Mucosa of stomach (tissue), 1 donor: ENCODE results near the gene TMEM17.

Experiments
- H3K27me3 ChIP-seq: one replicate; pipeline ENCODE4 v1.7.0; 2013; ENCODE audit warnings: mild to moderate bottlenecking, low read length; ENCODE audit not compliant: control insufficient read depth, insufficient read depth
- H3K36me3 ChIP-seq: one replicate; pipeline ENCODE4 v1.7.0; 2013; ENCODE audit warnings: low read length; ENCODE audit not compliant: control insufficient read depth, insufficient read depth
- H3K4me1 ChIP-seq: one replicate; pipeline ENCODE4 v1.7.0; 2013; ENCODE audit warnings: mild to moderate bottlenecking, low read length; ENCODE audit not compliant: control insufficient read depth, insufficient read depth
- H3K4me3 ChIP-seq: one replicate; pipeline ENCODE4 v1.7.0; 2013; ENCODE audit warnings: low read length
- H3K9ac ChIP-seq: one replicate; pipeline ENCODE4 v1.7.0; 2013; ENCODE audit warnings: mild to moderate bottlenecking, low read length, moderate library complexity
- H3K9me3 ChIP-seq: one replicate; pipeline ENCODE4 v1.7.0; 2013; ENCODE audit warnings: mild to moderate bottlenecking, low read length, moderate library complexity; ENCODE audit not compliant: control insufficient read depth
- donor health status: Pancreatic carcinoma.

Gene TMEM17

GRCh38 chr2:62467100-62467474 lies 38.9 kb downstream of the TMEM17 start:
- Histone ChIP-seq H3K4me1 (no peaks in the 10 kb centered on the region), H3K36me3 (no peaks in the 10 kb centered on the region), H3K27me3 (no peaks in the 10 kb centered on the region), H3K9me3 (no peaks in the 10 kb centered on the region), H3K4me3 (no peak overlapping the region), H3K9ac (no peak overlapping the region)

GRCh38 chr2:62466503-62466854 lies 39.5 kb downstream of the TMEM17 start:
- no peaks in the 10 kb centered on the region for H3K27me3 ChIP-seq
- H3K9me3 ChIP-seq = no peaks in the 10 kb centered on the region
- no peak overlapping the region for H3K4me3 ChIP-seq
- no peaks in the 10 kb centered on the region for H3K36me3 ChIP-seq
- H3K4me1 ChIP-seq = no peaks in the 10 kb centered on the region
- H3K9ac ChIP-seq = no peak overlapping the region

- no peaks in the 10 kb centered on the region for H3K36me3 ChIP-seq
- H3K9me3 ChIP-seq = no peaks in the 10 kb centered on the region
- no peaks in the 10 kb centered on the region for H3K4me1 ChIP-seq
- H3K27me3 ChIP-seq = no peaks in the 10 kb centered on the region
- H3K4me3 ChIP-seq = no peak overlapping the region
- H3K9ac ChIP-seq = no peak overlapping the region
These were observed 40.1 kb downstream of the TMEM17 start for GRCh38 chr2:62465741-62466502.

GRCh38 chr2:62465039-62465740 lies 40.8 kb downstream of the TMEM17 start:
- Histone ChIP-seq H3K36me3 (no peaks in the 10 kb centered on the region), H3K4me3 (no peak overlapping the region), H3K27me3 (no peaks in the 10 kb centered on the region), H3K4me1 (no peaks in the 10 kb centered on the region), H3K9me3 (no peaks in the 10 kb centered on the region), H3K9ac (no peak overlapping the region)

- H3K9me3 ChIP-seq = no peaks in the 10 kb centered on the region
- no peaks in the 10 kb centered on the region for H3K4me1 ChIP-seq
- H3K36me3 ChIP-seq = no peaks in the 10 kb centered on the region
- H3K4me3 ChIP-seq = no peak overlapping the region
- no peaks in the 10 kb centered on the region for H3K27me3 ChIP-seq
- H3K9ac ChIP-seq = no peak overlapping the region
These were observed 41.6 kb downstream of the TMEM17 start for GRCh38 chr2:62464221-62465007.

- Histone ChIP-seq H3K9me3 (no peaks in the 10 kb centered on the region), H3K4me1 (peaks cover 6% of the 10 kb centered on the region), H3K4me3 (no peak overlapping the region), H3K9ac (no peak overlapping the region), H3K27me3 (no peaks in the 10 kb centered on the region), H3K36me3 (no peaks in the 10 kb centered on the region)
These were observed 43.8 kb downstream of the TMEM17 start for GRCh38 chr2:62462211-62462610.

- H3K9ac ChIP-seq = no peak overlapping the region
- H3K9me3 ChIP-seq = no peaks in the 10 kb centered on the region
- H3K4me3 ChIP-seq = no peak overlapping the region
- no peaks in the 10 kb centered on the region for H3K27me3 ChIP-seq
- H3K4me1 ChIP-seq = peaks cover 7% of the 10 kb centered on the region
- H3K36me3 ChIP-seq = no peaks in the 10 kb centered on the region
These were observed 44.3 kb downstream of the TMEM17 start for GRCh38 chr2:62461707-62462106.

- Histone ChIP-seq H3K9ac (no peak overlapping the region), H3K36me3 (no peaks in the 10 kb centered on the region), H3K4me3 (no peak overlapping the region), H3K9me3 (no peaks in the 10 kb centered on the region), H3K4me1 (peaks cover 7% of the 10 kb centered on the region), H3K27me3 (peaks cover 5% of the 10 kb centered on the region)
These were observed 44.9 kb downstream of the TMEM17 start for GRCh38 chr2:62461017-62461553.

GRCh38 chr2:62460175-62460574 lies 45.8 kb downstream of the TMEM17 start:
- peaks cover 7% of the 10 kb centered on the region for H3K4me1 ChIP-seq
- peaks cover 7% of the 10 kb centered on the region for H3K27me3 ChIP-seq
- H3K9me3 ChIP-seq = no peaks in the 10 kb centered on the region
- H3K9ac ChIP-seq = no peak overlapping the region
- no peaks in the 10 kb centered on the region for H3K36me3 ChIP-seq
- no peak overlapping the region for H3K4me3 ChIP-seq

GRCh38 chr2:62459672-62460071 lies 46.3 kb downstream of the TMEM17 start:
- Histone ChIP-seq H3K4me1 (peaks cover 7% of the 10 kb centered on the region), H3K9me3 (no peaks in the 10 kb centered on the region), H3K9ac (no peak overlapping the region), H3K27me3 (peaks cover 7% of the 10 kb centered on the region), H3K36me3 (no peaks in the 10 kb centered on the region), H3K4me3 (no peak overlapping the region)

GRCh38 chr2:62459106-62459505 lies 46.9 kb downstream of the TMEM17 start:
- Histone ChIP-seq H3K9ac (no peak overlapping the region), H3K4me3 (no peak overlapping the region), H3K27me3 (peaks cover 7% of the 10 kb centered on the region), H3K4me1 (peaks cover 7% of the 10 kb centered on the region), H3K36me3 (no peaks in the 10 kb centered on the region), H3K9me3 (no peaks in the 10 kb centered on the region)

GRCh38 chr2:62458671-62459081 lies 47.3 kb downstream of the TMEM17 start:
- H3K9me3 ChIP-seq = no peaks in the 10 kb centered on the region
- H3K4me1 ChIP-seq = peaks cover 7% of the 10 kb centered on the region
- H3K9ac ChIP-seq = no peak overlapping the region
- no peaks in the 10 kb centered on the region for H3K36me3 ChIP-seq
- H3K27me3 ChIP-seq = peaks cover 7% of the 10 kb centered on the region
- H3K4me3 ChIP-seq = no peak overlapping the region
